Superior temporal gyrus (tissue), 1 donor: Measurements from ENCODE around the gene NCOA6.

Experiments
- DNase-seq: peaks from one replicate; pipeline ENCODE4 v3.0.0-alpha.2; 2016; ENCODE audit errors: extremely low spot score

NCOA6 gene

GRCh38 chr20:34705397-34706301, 119.8 kb downstream of the NCOA6 start:
- no peak for DNase-seq

- peak; percentile 34 for DNase-seq
Observed at GRCh38 chr20:34705008-34705396, 120.4 kb downstream of the NCOA6 start.

GRCh38 chr20:34704177-34705007, 121.1 kb downstream of the NCOA6 start, which contains the start of gene TP53INP2:
TP53INP2 (plus strand) TSS chr20:34704344; CDS start chr20:34708740, 4,396 bp downstream.
- DNase-seq = peak; percentile 92

- peak; percentile 43 for DNase-seq
Observed at GRCh38 chr20:34703424-34704176, 121.9 kb downstream of the NCOA6 start.

- DNase-seq = no peak
Observed at GRCh38 chr20:34703061-34703423, 122.4 kb downstream of the NCOA6 start.

- no peak for DNase-seq
Observed at GRCh38 chr20:34701405-34702085, 123.9 kb downstream of the NCOA6 start.

GRCh38 chr20:34693414-34693813, 132.0 kb downstream of the NCOA6 start:
- no peak for DNase-seq

- DNase-seq = no peak
Observed at GRCh38 chr20:34691838-34692237, 133.6 kb downstream of the NCOA6 start.

GRCh38 chr20:34689486-34689885, 136.0 kb downstream of the NCOA6 start:
- DNase-seq = no peak

GRCh38 chr20:34683667-34684066, 141.8 kb downstream of the NCOA6 start:
- DNase-seq = no peak

GRCh38 chr20:34680586-34681175, 144.8 kb downstream of the NCOA6 start:
- DNase-seq = no peak

GRCh38 chr20:34676642-34677373, 148.6 kb downstream of the NCOA6 start, which contains the start of gene PIGU:
PIGU (minus strand) TSS chr20:34677092; CDS start chr20:34677085, 7 bp downstream.
- peak; percentile 97 for DNase-seq

GRCh38 chr20:34675993-34676641, 149.3 kb downstream of the NCOA6 start:
- peak; percentile 23 for DNase-seq

GRCh38 chr20:34675561-34675960, 149.9 kb downstream of the NCOA6 start:
- no peak for DNase-seq

- DNase-seq = no peak
Observed at GRCh38 chr20:34673412-34673811, 152.0 kb downstream of the NCOA6 start.

GRCh38 chr20:34669094-34669493, 156.4 kb downstream of the NCOA6 start:
- DNase-seq = no peak
